Measurements from ENCODE around the gene TGFBRAP1. TPM values are rescaled to one million over a fixed set of nuclear protein-coding genes. Genes with fewer than 3 reads are reported as not detected.

Gene TGFBRAP1
- total RNA-seq, 1 experiment from 2014 or later, result 26.5 TPM

DNA sequence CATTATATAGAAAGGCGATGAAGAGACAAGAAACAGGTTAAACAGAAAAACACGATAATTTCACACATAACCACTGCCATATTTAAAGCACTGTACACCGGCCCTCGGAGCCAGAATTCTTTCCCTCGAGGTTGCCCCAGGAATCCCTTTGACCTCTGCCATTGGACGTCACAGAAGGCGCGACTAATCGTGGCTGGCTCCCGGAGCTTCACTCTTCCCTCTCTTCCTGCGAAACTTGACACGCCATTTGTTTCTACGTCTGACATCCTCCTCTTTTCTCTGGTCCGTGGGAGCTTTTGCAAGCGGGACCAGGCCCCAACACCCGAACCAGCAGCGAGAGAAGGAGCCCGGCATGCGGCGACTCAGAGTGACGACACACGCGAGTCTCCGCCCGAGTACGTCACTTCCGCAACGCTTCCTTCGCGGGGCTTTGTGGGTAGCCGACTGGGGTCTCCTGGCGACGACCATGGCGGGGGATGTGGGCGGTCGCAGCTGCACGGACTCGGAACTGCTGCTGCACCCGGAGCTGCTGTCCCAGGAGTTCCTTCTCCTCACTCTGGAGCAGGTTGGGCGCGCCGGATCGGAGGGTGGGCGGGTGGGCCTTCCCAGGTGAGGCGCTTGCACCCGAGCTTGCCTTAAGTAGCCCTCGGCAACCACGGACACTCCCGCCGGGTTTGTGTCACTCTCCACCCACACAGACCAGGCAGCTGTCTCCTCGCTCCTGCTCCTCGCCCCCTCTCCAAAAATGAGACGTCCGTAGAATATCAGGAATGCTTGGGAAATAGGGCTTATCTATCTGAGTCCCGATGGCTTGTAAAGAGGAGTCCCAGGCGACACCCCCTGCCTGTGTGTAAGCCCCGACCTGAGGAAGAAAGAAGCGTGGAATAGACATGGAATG is 7.8 kb upstream of the TGFBRAP1 start, which contains the start of gene C2orf49:
TSS of gene C2orf49 (plus strand) at position 419 of the 898 bp plus-strand sequence. CDS start at position 467, 48 bp downstream.
- no peaks in the 10 kb centered on the region for H3F3A ChIP-seq (ENCODE audit: low read length, unreplicated experiment)
- CTCF ChIA-PET, result no interaction called here

DNA sequence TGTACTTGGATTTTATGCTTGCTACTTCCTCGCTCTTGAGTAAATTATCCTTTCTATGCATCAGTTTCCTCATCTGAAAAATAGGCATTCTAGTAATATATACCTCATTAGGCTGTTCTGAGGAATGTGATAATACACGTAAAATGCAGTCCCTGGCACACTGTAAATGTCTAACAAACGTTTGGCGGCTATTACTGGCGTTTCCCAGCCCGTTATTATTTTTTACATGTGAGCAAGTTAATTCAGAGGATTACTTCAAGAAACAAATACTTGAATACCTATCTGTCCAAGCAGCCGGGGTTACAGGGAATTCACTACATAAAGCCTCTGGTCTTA is 7.2 kb upstream of the TGFBRAP1 start:
- peaks cover 18% of the 10 kb centered on the region for H3K4me1 ChIP-seq (ENCODE audit: insufficient read depth, low read length)
- peak overlapping the region; percentile 100 for H3K4me3 ChIP-seq (ENCODE audit: low read length)
- H3K27ac ChIP-seq (ENCODE audit: low read length), result peak overlapping the region; percentile 93
- H3K36me3 ChIP-seq (ENCODE audit: low read depth, low read length), result peaks cover 19% of the 10 kb centered on the region; the same call in 1 of the 2 replicates
- no peaks in the 10 kb centered on the region for H3K9me2 ChIP-seq (replicated peaks; ENCODE audit: low read length)
- H3F3A ChIP-seq (ENCODE audit: low read length, unreplicated experiment), result no peaks in the 10 kb centered on the region
- no peaks in the 10 kb centered on the region for H3K27me3 ChIP-seq (ENCODE audit: low read length)
- intact Hi-C loops (cut with micrococcal nuclease), result no loop called here
- H3K9me3 ChIP-seq (ENCODE audit: low read length), result no peaks in the 10 kb centered on the region
- H4K20me1 ChIP-seq (ENCODE audit: low read length), result peaks cover 9% of the 10 kb centered on the region; the same call in 1 of the 2 replicates
- peak overlapping the region; percentile 97 for H3K4me2 ChIP-seq (ENCODE audit: low read length)
- peak overlapping the region; percentile 99 for H3K9ac ChIP-seq (ENCODE audit: low read length)
- POLR2A ChIA-PET (ENCODE audit: unreplicated experiment), result no interaction called here
- peaks cover 58% of the 10 kb centered on the region for H3K79me2 ChIP-seq (ENCODE audit: low read length)
- DNase-seq (no peak), ATAC-seq (no peak)
- H2AFZ ChIP-seq (ENCODE audit: low read length), result peak overlapping the region; percentile 98
- CTCF ChIA-PET, result no interaction called here
- TSS peak; percentile 92 for BruUV-seq (replicated peaks)
- TF ChIP-seq EZH2phosphoT487 (IDR thresholded peaks at IDR 0.05; ENCODE audit: borderline replicate concordance, low read length) (no peak), EZH2 (IDR thresholded peaks at IDR 0.05; ENCODE audit: low read length, unreplicated experiment) (no peak)
- TF ChIP-seq, protein P1, sequence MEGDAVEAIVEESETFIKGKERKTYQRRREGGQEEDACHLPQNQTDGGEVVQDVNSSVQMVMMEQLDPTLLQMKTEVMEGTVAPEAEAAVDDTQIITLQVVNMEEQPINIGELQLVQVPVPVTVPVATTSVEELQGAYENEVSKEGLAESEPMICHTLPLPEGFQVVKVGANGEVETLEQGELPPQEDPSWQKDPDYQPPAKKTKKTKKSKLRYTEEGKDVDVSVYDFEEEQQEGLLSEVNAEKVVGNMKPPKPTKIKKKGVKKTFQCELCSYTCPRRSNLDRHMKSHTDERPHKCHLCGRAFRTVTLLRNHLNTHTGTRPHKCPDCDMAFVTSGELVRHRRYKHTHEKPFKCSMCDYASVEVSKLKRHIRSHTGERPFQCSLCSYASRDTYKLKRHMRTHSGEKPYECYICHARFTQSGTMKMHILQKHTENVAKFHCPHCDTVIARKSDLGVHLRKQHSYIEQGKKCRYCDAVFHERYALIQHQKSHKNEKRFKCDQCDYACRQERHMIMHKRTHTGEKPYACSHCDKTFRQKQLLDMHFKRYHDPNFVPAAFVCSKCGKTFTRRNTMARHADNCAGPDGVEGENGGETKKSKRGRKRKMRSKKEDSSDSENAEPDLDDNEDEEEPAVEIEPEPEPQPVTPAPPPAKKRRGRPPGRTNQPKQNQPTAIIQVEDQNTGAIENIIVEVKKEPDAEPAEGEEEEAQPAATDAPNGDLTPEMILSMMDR (conservative IDR thresholded peaks at IDR 0.05; ENCODE audit: low read depth, low read length), result no peak

More for the DNA sequence above, 7.8 kb upstream of the TGFBRAP1 start, which contains the start of gene C2orf49:
- Histone ChIP-seq H2AFZ (ENCODE audit: low read length) (peak within 1 kb of the TSS; percentile 98), H3K9me3 (ENCODE audit: low read length) (no peaks in the 10 kb centered on the region), H3K27ac (ENCODE audit: low read length) (peak within 1 kb of the TSS; percentile 93), H3K4me1 (ENCODE audit: insufficient read depth, low read length) (peaks cover 18% of the 10 kb centered on the region), H3K36me3 (ENCODE audit: low read depth, low read length) (peaks cover 25% of the 10 kb centered on the region; the same call in 1 of the 2 replicates), H3K4me3 (ENCODE audit: low read length) (peak within 1 kb of the TSS; percentile 100), H3K4me2 (ENCODE audit: low read length) (peak within 1 kb of the TSS; percentile 100), H3K27me3 (ENCODE audit: low read length) (no peaks in the 10 kb centered on the region), H3K9ac (ENCODE audit: low read length) (peak within 1 kb of the TSS; percentile 99), H3K9me2 (replicated peaks; ENCODE audit: low read length) (no peaks in the 10 kb centered on the region), H3K79me2 (ENCODE audit: low read length) (peaks cover 58% of the 10 kb centered on the region), H4K20me1 (ENCODE audit: low read length) (peaks cover 9% of the 10 kb centered on the region; the same call in 1 of the 2 replicates)
- intact Hi-C loops (cut with micrococcal nuclease), result no loop called here
- DNase-seq (peak; percentile 78), ATAC-seq (peak; percentile 88)
- TF ChIP-seq EZH2phosphoT487 (IDR thresholded peaks at IDR 0.05; ENCODE audit: borderline replicate concordance, low read length) (no peak), EZH2 (IDR thresholded peaks at IDR 0.05; ENCODE audit: low read length, unreplicated experiment) (no peak)
- TF ChIP-seq, protein P1 (conservative IDR thresholded peaks at IDR 0.05; ENCODE audit: low read depth, low read length), result no peak
- BruUV-seq (replicated peaks), result no TSS peak
- POLR2A ChIA-PET (ENCODE audit: unreplicated experiment), result no interaction called here

All from PC-3 (cell line).